Stomach (tissue), 9 donors: ENCODE data around the gene CARS1. TPM values are rescaled to one million over a fixed set of nuclear protein-coding genes. Genes with fewer than 3 reads are reported as not detected.

ENCODE experiments used
- DNase-seq, 2 donors: peaks; one replicate each; pipeline versions ENCODE4 v3.0.0 to v3.0.0-alpha.2; 2013 to 2019
- H3K27ac ChIP-seq, 5 donors: fragments of 200-600 bp in 4 of 5; sonication (generic) in 4 of 5; one replicate each; pipeline ENCODE4 v1.5.1; 2013 to 2019; ENCODE audit warnings: mild to moderate bottlenecking in 1 of 5, moderate library complexity in 1 of 5
- H3K27me3 ChIP-seq, 3 donors: fragments of 200-600 bp; sonication (generic); one replicate each; pipeline ENCODE4 v1.5.1; 2017 to 2019; ENCODE audit warnings: mixed run types in 1 of 3
- H3K36me3 ChIP-seq, 4 donors: fragments of 200-600 bp; sonication (generic); 1 replicate in 3 of 4; 2 replicates in 1 of 4; pipeline ENCODE4 v1.5.1; 2016 to 2019
- H3K4me1 ChIP-seq, 4 donors: fragments of 200-600 bp; sonication (generic); one replicate each; pipeline ENCODE4 v1.5.1; 2016 to 2019
- H3K4me3 ChIP-seq, 4 donors: fragments of 200-600 bp; sonication (generic) in 3 of 4; one replicate each; pipeline ENCODE4 v1.5.1; 2016 to 2019; ENCODE audit warnings: mild to moderate bottlenecking in 1 of 4
- H3K9me3 ChIP-seq, 4 donors: fragments of 200-600 bp; sonication (generic); one replicate each; pipeline ENCODE4 v1.5.1; 2016 to 2019
- EP300 ChIP-seq: sonication (generic); formaldehyde crosslinking; IDR thresholded peaks from one replicate; pipeline ENCODE4 v1.6.1; 2017; ENCODE audit warnings: antibody characterized with exemption
- POLR2A ChIP-seq, 4 donors: fragments of 450-650 bp; IDR thresholded peaks; one replicate each; pipeline ENCODE4 v1.6.1; 2016; ENCODE audit warnings: antibody characterized with exemption in 4 of 4, control low read depth in 2 of 4, mild to moderate bottlenecking in 1 of 4, moderate library complexity in 1 of 4
- POLR2AphosphoS5 ChIP-seq, 3 donors: sonication (generic); formaldehyde crosslinking; IDR thresholded peaks; one replicate each; pipeline ENCODE4 v1.6.1; 2016; ENCODE audit warnings: antibody characterized with exemption in 3 of 3
- WGBS, 5 donors: extraction: QIAGEN DNeasy Blood & Tissue Kit in 3 of 5; methylation state at CpG; one replicate each; pipeline versions ENCODE4 v1.1.5 to v1.1.7; 2013 to 2018; 5-methylcytosine and 5-hydroxymethylcytosine counted together
- intact Hi-C: fragments of 100-400 bp; cut with DNase I; formaldehyde crosslinking; loops from one replicate; pipeline ENCODE4 v1.15.1; 2023; ENCODE audit warnings: low total_unique reads
- polyA plus RNA-seq, 3 donors: library from polyadenylated mRNA; stranded (reverse); fragments of 200-250 nt; gene quantifications; one replicate each; pipeline ENCODE4 v1.2.3, GENCODE V29; 2013
- small RNA-seq, 4 donors: library from RNA; depleted of rRNA; stranded (forward); fragments of <200 nt; gene quantifications; one replicate each; pipeline ENCODE3, GENCODE V24; 2016
- total RNA-seq, 5 donors: library from RNA; depleted of rRNA; stranded (reverse); fragments of >200 nt; gene quantifications; one replicate each; pipeline versions ENCODE4 v1.1.0 to v1.2.3, GENCODE V29; 2014 to 2016
- TF ChIP-seq, protein P1 (sequence below), 7 experiments: fragments of 450-650 bp in 4 of 7; fragments of 200-600 bp in 3 of 7; sonication (generic) in 3 of 7; IDR thresholded peaks; one replicate each; pipeline ENCODE4 v1.5.1; 2016 to 2019; ENCODE audit warnings: antibody characterized with exemption in 7 of 7, control low read depth in 2 of 7, mild to moderate bottlenecking in 1 of 7
- donor health status: healthy with polysubstance abuse.
- donor health status: Bipolar disorder and iron deficiency.
- donor health status: healthy.

CARS1 gene
- total and polyA plus RNA-seq, 8 donors: 25.2 to 54.2 (median 41.8) TPM

DNA sequence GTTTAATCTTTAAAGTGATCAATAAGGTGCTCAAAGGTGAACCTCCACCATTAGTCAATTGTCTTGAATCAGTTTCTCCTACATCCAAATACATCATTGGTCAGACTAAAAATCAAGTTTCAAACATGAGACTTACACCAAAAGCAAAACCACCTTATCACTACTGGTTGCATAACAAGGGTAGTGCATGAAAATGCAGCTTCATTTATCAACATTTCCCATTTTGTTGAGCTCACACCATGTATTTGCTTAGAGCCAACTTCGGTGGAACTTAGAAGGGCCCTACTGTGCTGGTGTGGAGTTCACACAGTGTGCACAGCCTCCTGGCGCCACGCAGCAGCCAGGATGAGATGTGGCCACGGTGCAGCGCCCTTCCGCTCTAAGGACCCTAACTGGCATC, 104.9 kb downstream of the CARS1 start:
- no peak for DNase-seq
- H3K36me3 ChIP-seq: peaks cover 77 to 100% (median 100%) of the 10 kb centered on the region in 4 donors
- peaks cover 0 to 8% (median 0%) of the 10 kb centered on the region in 4 donors for H3K4me1 ChIP-seq
- H3K9me3 ChIP-seq: no peaks in the 10 kb centered on the region
- WGBS, 5 donors: 61 to 82% (median 71%) methylated on average over 6 of the region's 6 CpGs
- H3K4me3 ChIP-seq: no peak overlapping the region
- TF ChIP-seq, protein P1, sequence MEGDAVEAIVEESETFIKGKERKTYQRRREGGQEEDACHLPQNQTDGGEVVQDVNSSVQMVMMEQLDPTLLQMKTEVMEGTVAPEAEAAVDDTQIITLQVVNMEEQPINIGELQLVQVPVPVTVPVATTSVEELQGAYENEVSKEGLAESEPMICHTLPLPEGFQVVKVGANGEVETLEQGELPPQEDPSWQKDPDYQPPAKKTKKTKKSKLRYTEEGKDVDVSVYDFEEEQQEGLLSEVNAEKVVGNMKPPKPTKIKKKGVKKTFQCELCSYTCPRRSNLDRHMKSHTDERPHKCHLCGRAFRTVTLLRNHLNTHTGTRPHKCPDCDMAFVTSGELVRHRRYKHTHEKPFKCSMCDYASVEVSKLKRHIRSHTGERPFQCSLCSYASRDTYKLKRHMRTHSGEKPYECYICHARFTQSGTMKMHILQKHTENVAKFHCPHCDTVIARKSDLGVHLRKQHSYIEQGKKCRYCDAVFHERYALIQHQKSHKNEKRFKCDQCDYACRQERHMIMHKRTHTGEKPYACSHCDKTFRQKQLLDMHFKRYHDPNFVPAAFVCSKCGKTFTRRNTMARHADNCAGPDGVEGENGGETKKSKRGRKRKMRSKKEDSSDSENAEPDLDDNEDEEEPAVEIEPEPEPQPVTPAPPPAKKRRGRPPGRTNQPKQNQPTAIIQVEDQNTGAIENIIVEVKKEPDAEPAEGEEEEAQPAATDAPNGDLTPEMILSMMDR (IDR thresholded peaks at IDR 0.05): no peak
- no peak for TF ChIP-seq POLR2A (IDR thresholded peaks at IDR 0.05)
- intact Hi-C loops: no loop called here
- H3K27me3 ChIP-seq: no peaks in the 10 kb centered on the region
- no peak overlapping the region for H3K27ac ChIP-seq

- 74 to 82% (median 76%) methylated on average over 9 of the region's 9 CpGs for WGBS, 5 donors
- H3K9me3 ChIP-seq: no peaks in the 10 kb centered on the region
- H3K27ac ChIP-seq: no peak overlapping the region
Observed at GRCh38 chr11:2951231-2952110, 105.8 kb downstream of the CARS1 start.

More at GRCh38 chr11:2951231-2952110, 105.8 kb downstream of the CARS1 start:
- Histone ChIP-seq H3K4me3 (no peak overlapping the region), H3K27me3 (no peaks in the 10 kb centered on the region), H3K4me1 (peaks cover 0 to 12% (median 1%) of the 10 kb centered on the region in 4 donors), H3K36me3 (peaks cover 70 to 100% (median 98%) of the 10 kb centered on the region in 4 donors)
- intact Hi-C loops: no loop called here
- TF ChIP-seq POLR2AphosphoS5 (IDR thresholded peaks at IDR 0.05): no peak
- no peak for TF ChIP-seq EP300
- TF ChIP-seq POLR2A (IDR thresholded peaks at IDR 0.05): no peak
- TF ChIP-seq, protein P1 (IDR thresholded peaks at IDR 0.05): no peak
- no peak for DNase-seq

Small RNA genes lying within 50 kb of the gene (small RNA-seq; reads per million reads assigned to genes)
- gene RNU1-91P (0 reads per million in 4 donors), gene SNORA54 (11.2 to 21.3 (median 18.5) reads per million in 4 donors)

Other genes starting within 250 kb of the CARS1 start
- gene CDKN1C, start 171.6 kb downstream of the CARS1 start, total RNA-seq: 10 to 100 TPM; 10.5 to 99.1 (median 14.2) TPM
- gene CDKN1C, start 171.6 kb downstream of the CARS1 start, polyA plus RNA-seq: 10 to 100 TPM; 41.7 to 51.0 (median 42.9) TPM
- 10 to 100 TPM in 1 of 5 donors, 1 to 10 TPM in 1, not detected in 3; 3.1 to 34.2 TPM for gene PHLDA2, start 128.0 kb downstream of the CARS1 start, total RNA-seq
- 10 to 100 TPM; 19.7 to 32.7 (median 25.5) TPM for gene PHLDA2, start 128.0 kb downstream of the CARS1 start, polyA plus RNA-seq
- 100 to 1,000 TPM in 4 of 5 donors, 10 to 100 TPM in 1; 80.5 to 438 (median 181) TPM for gene NAP1L4, start 65.1 kb downstream of the CARS1 start, total RNA-seq
- 10 to 100 TPM; 61.3 to 82.7 (median 77.5) TPM for gene NAP1L4, start 65.1 kb downstream of the CARS1 start, polyA plus RNA-seq
- gene OSBPL5, start 107.9 kb upstream of the CARS1 start, total RNA-seq: 100 to 1,000 TPM in 1 of 5 donors, 10 to 100 TPM in 4; 24.3 to 127 (median 38.2) TPM
- 10 to 100 TPM in 1 of 3 donors, 1 to 10 TPM in 2; 8.6 to 16.6 (median 9.2) TPM for gene OSBPL5, start 107.9 kb upstream of the CARS1 start, polyA plus RNA-seq
- not detected for gene MRGPRG, start 161.4 kb upstream of the CARS1 start, total RNA-seq
- gene MRGPRG, start 161.4 kb upstream of the CARS1 start, polyA plus RNA-seq: not detected
- not detected for gene MRGPRE, start 175.0 kb upstream of the CARS1 start, total RNA-seq
- gene MRGPRE, start 175.0 kb upstream of the CARS1 start, polyA plus RNA-seq: not detected